ENCODE measurements around the gene GNPTG. TPM values are rescaled to one million over a fixed set of nuclear protein-coding genes. Genes with fewer than 3 reads are reported as not detected.
A peak's percentile ranks its signal among the peaks of the same experiment; 100 is the strongest.

Gene GNPTG
- total RNA-seq, 2 experiments from 2014 or later, result 27.6 to 32.0 TPM

GRCh38 chr16:1345651-1346421 lies 5.9 kb upstream of the GNPTG start:
- peaks cover 22% of the 10 kb centered on the region for H3K36me3 Mint-ChIP-seq (ENCODE audit: low read depth)
- POLR2A ChIA-PET, result no interaction called here
- intact Hi-C loops (cut with DNase I, micrococcal nuclease), result no loop called here
- Histone ChIP-seq H3K4me1 (ENCODE audit: insufficient read depth, low read length) (peaks cover 41% of the 10 kb centered on the region), H3K27ac (ENCODE audit: low read depth in 1 of 2, low read length in 2 of 2) (no peak overlapping the region), H3K36me3 (ENCODE audit: insufficient read depth, low read length) (peaks cover 28% of the 10 kb centered on the region), H3K9me3 (ENCODE audit: control insufficient read depth in 1 of 2, insufficient read depth in 1 of 2, low read length in 2 of 2) (no peaks in the 10 kb centered on the region), H3K27me3 (ENCODE audit: control insufficient read depth in 1 of 2, insufficient read depth in 2 of 2, low read length in 2 of 2) (no peaks in the 10 kb centered on the region), H3K4me3 (ENCODE audit: low read length) (no peak overlapping the region)
- CTCF ChIA-PET, result no interaction called here
- H3K27ac Mint-ChIP-seq, result no peak overlapping the region
- TF ChIP-seq, protein P1, sequence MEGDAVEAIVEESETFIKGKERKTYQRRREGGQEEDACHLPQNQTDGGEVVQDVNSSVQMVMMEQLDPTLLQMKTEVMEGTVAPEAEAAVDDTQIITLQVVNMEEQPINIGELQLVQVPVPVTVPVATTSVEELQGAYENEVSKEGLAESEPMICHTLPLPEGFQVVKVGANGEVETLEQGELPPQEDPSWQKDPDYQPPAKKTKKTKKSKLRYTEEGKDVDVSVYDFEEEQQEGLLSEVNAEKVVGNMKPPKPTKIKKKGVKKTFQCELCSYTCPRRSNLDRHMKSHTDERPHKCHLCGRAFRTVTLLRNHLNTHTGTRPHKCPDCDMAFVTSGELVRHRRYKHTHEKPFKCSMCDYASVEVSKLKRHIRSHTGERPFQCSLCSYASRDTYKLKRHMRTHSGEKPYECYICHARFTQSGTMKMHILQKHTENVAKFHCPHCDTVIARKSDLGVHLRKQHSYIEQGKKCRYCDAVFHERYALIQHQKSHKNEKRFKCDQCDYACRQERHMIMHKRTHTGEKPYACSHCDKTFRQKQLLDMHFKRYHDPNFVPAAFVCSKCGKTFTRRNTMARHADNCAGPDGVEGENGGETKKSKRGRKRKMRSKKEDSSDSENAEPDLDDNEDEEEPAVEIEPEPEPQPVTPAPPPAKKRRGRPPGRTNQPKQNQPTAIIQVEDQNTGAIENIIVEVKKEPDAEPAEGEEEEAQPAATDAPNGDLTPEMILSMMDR (IDR thresholded peaks at IDR 0.05), result no peak
- peak in 1 of 14 experiments; percentile 41 for DNase-seq
- no peaks in the 10 kb centered on the region for H3K27me3 Mint-ChIP-seq
- no peaks in the 10 kb centered on the region for H3K9me3 Mint-ChIP-seq
- ATAC-seq (ENCODE audit: poor library complexity), result no peak
- no peak overlapping the region for H3K4me3 Mint-ChIP-seq
- H3K4me1 Mint-ChIP-seq (ENCODE audit: low read depth), result peaks cover 13% of the 10 kb centered on the region

GRCh38 chr16:1346422-1347285 lies 5.1 kb upstream of the GNPTG start:
- Mint-ChIP-seq H3K36me3 (ENCODE audit: low read depth) (peaks cover 22% of the 10 kb centered on the region), H3K4me3 (no peak overlapping the region), H3K27me3 (no peaks in the 10 kb centered on the region), H3K9me3 (no peaks in the 10 kb centered on the region), H3K27ac (no peak overlapping the region), H3K4me1 (ENCODE audit: low read depth) (peaks cover 13% of the 10 kb centered on the region)
- TF ChIP-seq, protein P1 (IDR thresholded peaks at IDR 0.05), result no peak
- peaks cover 43% of the 10 kb centered on the region for H3K4me1 ChIP-seq (ENCODE audit: insufficient read depth, low read length)
- H3K27me3 ChIP-seq (ENCODE audit: control insufficient read depth in 1 of 2, insufficient read depth in 2 of 2, low read length in 2 of 2), result no peaks in the 10 kb centered on the region
- H3K9me3 ChIP-seq (ENCODE audit: control insufficient read depth in 1 of 2, insufficient read depth in 1 of 2, low read length in 2 of 2), result no peaks in the 10 kb centered on the region
- CTCF ChIA-PET, result no interaction called here
- no peak overlapping the region for H3K4me3 ChIP-seq (ENCODE audit: low read length)
- POLR2A ChIA-PET, result no interaction called here
- DNase-seq, result peak in 1 of 14 experiments; percentile 28
- ATAC-seq (ENCODE audit: poor library complexity), result no peak
- H3K36me3 ChIP-seq (ENCODE audit: insufficient read depth, low read length), result peaks cover 28% of the 10 kb centered on the region
- no peak overlapping the region for H3K27ac ChIP-seq (ENCODE audit: low read depth in 1 of 2, low read length in 2 of 2)
- intact Hi-C loops (cut with DNase I, micrococcal nuclease), result no loop called here

GRCh38 chr16:1347286-1347855 lies 4.4 kb upstream of the GNPTG start:
- no peak overlapping the region for H3K4me3 ChIP-seq (ENCODE audit: low read length)
- intact Hi-C loops (cut with DNase I, micrococcal nuclease), result no loop called here
- Mint-ChIP-seq H3K4me1 (ENCODE audit: low read depth) (peaks cover 15% of the 10 kb centered on the region), H3K4me3 (no peak overlapping the region), H3K27ac (no peak overlapping the region), H3K27me3 (no peaks in the 10 kb centered on the region), H3K9me3 (no peaks in the 10 kb centered on the region), H3K36me3 (ENCODE audit: low read depth) (peaks cover 26% of the 10 kb centered on the region)
- ChIA-PET CTCF (no interaction called here), POLR2A (no interaction called here)
- H3K4me1 ChIP-seq (ENCODE audit: insufficient read depth, low read length), result peaks cover 40% of the 10 kb centered on the region
- no peaks in the 10 kb centered on the region for H3K9me3 ChIP-seq (ENCODE audit: control insufficient read depth in 1 of 2, insufficient read depth in 1 of 2, low read length in 2 of 2)
- H3K27me3 ChIP-seq (ENCODE audit: control insufficient read depth in 1 of 2, insufficient read depth in 2 of 2, low read length in 2 of 2), result no peaks in the 10 kb centered on the region
- ATAC-seq (ENCODE audit: poor library complexity) (no peak), DNase-seq (peak in 1 of 14 experiments; percentile 32)
- peaks cover 28% of the 10 kb centered on the region for H3K36me3 ChIP-seq (ENCODE audit: insufficient read depth, low read length)
- no peak overlapping the region for H3K27ac ChIP-seq (ENCODE audit: low read depth in 1 of 2, low read length in 2 of 2)
- TF ChIP-seq, protein P1 (IDR thresholded peaks at IDR 0.05), result no peak
